Aorta (tissue), 5 donors: ENCODE data around the gene EEIG2. TPM values are rescaled to one million over a fixed set of nuclear protein-coding genes. Genes with fewer than 3 reads are reported as not detected.

ENCODE experiments used
- ATAC-seq: fragments of 200-7000 bp; cut with Tn5 transposase; one replicate; pipeline ENCODE4 v1.9.1; 2022; ENCODE audit warnings: moderate library complexity; ENCODE audit not compliant: low FRiP score
- DNase-seq, 2 donors: peaks; one replicate each; pipeline ENCODE4 v3.0.0-alpha.2; 2020
- H3K27ac ChIP-seq, 2 donors: one replicate each; pipeline ENCODE4 v1.5.1; 2013; ENCODE audit warnings: low read length in 2 of 2, mild to moderate bottlenecking in 2 of 2, moderate library complexity in 2 of 2, control low read depth in 1 of 2, inconsistent platforms in 1 of 2, low read depth in 1 of 2
- H3K27me3 ChIP-seq, 2 donors: one replicate each; pipeline ENCODE4 v1.6.1; 2013; ENCODE audit warnings: control low read depth in 1 of 2, low read length in 1 of 2, mild to moderate bottlenecking in 1 of 2, moderate library complexity in 1 of 2; ENCODE audit not compliant: insufficient read depth in 2 of 2, control insufficient read depth in 1 of 2
- H3K36me3 ChIP-seq, 2 donors: one replicate each; pipeline ENCODE4 v1.6.1; 2013; ENCODE audit warnings: control low read depth in 1 of 2, low read length in 1 of 2, mild to moderate bottlenecking in 1 of 2; ENCODE audit not compliant: insufficient read depth in 2 of 2, control insufficient read depth in 1 of 2
- H3K4me1 ChIP-seq, 2 donors: one replicate each; pipeline ENCODE4 v1.6.1; 2013; ENCODE audit warnings: low read length in 2 of 2, control low read depth in 1 of 2, mild to moderate bottlenecking in 1 of 2, moderate library complexity in 1 of 2; ENCODE audit not compliant: insufficient read depth in 2 of 2, control insufficient read depth in 1 of 2
- H3K4me3 ChIP-seq, 2 donors: one replicate each; pipeline ENCODE4 v1.5.1; 2013; ENCODE audit warnings: low read length in 2 of 2, control low read depth in 1 of 2, mild to moderate bottlenecking in 1 of 2
- H3K9me3 ChIP-seq: one replicate; pipeline ENCODE4 v1.6.1; 2013; ENCODE audit warnings: mild to moderate bottlenecking, low read length; ENCODE audit not compliant: control insufficient read depth
- WGBS, 2 donors: extraction: QIAGEN DNeasy Blood & Tissue Kit; methylation state at CpG; one replicate each; pipeline ENCODE4 v1.1.7; 2013; 5-methylcytosine and 5-hydroxymethylcytosine counted together
- intact Hi-C, 2 donors: fragments of 100-400 bp; cut with DNase I; formaldehyde crosslinking; loops; one replicate each; pipeline versions ENCODE4 v1.14.2 to v1.15.0; 2022
- polyA plus RNA-seq, 2 donors: library from polyadenylated mRNA; stranded (reverse); fragments of 200-250 nt; gene quantifications; one replicate each; pipeline ENCODE4 v1.2.3, GENCODE V29; 2013
- total RNA-seq, 2 donors: library from RNA; stranded (reverse); fragmentation: NEBNext Ultra II Directional; extraction: Animal tissue kit (Norgen Biotek cat#: 25700); gene quantifications; one replicate each; pipeline ENCODE4 v1.2.1, GENCODE V29; 2021
- donor health status: healthy with polysubstance abuse.
- donor health status: Bipolar disorder and iron deficiency.
- donor health status: DM: no; HTN: no; CAD: no.
- donor health status: DM: no; HTN: no; CAD: no.
- donor health status: DM: yes; HTN: yes; CAD: no.

EEIG2 gene
- total and polyA plus RNA-seq, 4 donors = 7.6 to 34.9 (median 12.3) TPM

DNA sequence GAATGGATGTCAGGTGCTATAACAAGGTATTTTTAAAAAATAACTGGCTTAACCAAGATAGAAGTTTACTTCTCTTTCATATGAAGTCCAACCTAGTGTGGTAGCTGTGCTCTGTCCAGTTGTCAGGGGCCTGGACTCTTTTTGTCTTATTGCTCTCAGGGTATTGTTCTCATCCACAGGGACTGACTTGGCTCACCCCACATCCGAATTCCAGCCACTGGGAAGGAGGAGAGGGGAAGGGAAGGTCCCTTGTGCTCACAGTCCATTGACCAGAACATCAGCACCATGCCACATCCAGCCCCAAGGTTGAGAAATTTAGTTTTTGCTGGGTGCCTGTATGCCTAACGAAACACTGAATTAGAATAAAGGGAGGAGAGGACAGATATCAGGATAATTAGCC, 8.7 kb downstream of the EEIG2 start:
- intact Hi-C loops = loop anchor here in 1 of 2 donors (10.0 kb wide), 1 partner anchor 46 kb away; no protein-coding TSS in a partner anchor
- no peak for DNase-seq
- no peaks in the 10 kb centered on the region for H3K27me3 ChIP-seq
- ATAC-seq = no peak
- H3K4me3 ChIP-seq = no peak overlapping the region
- no peaks in the 10 kb centered on the region for H3K4me1 ChIP-seq
- H3K27ac ChIP-seq = no peak overlapping the region
- no peaks in the 10 kb centered on the region for H3K9me3 ChIP-seq
- no peaks in the 10 kb centered on the region for H3K36me3 ChIP-seq
- 88 to 96% methylated on average over 2 of the region's 2 CpGs for WGBS, 2 donors

- DNase-seq = no peak
- H3K9me3 ChIP-seq = no peaks in the 10 kb centered on the region
- no peak overlapping the region for H3K27ac ChIP-seq
- no peak overlapping the region for H3K4me3 ChIP-seq
- no peaks in the 10 kb centered on the region for H3K27me3 ChIP-seq
- no peaks in the 10 kb centered on the region for H3K36me3 ChIP-seq
- H3K4me1 ChIP-seq = no peaks in the 10 kb centered on the region
- 95 to 98% methylated on average over 3 of the region's 3 CpGs for WGBS, 2 donors
- ATAC-seq = no peak
- intact Hi-C loops = loop anchor here in 1 of 2 donors (10.0 kb wide), 1 partner anchor 46 kb away; no protein-coding TSS in a partner anchor
These were observed 9.3 kb downstream of the EEIG2 start for GRCh38 chr1:108569097-108569728.

DNA sequence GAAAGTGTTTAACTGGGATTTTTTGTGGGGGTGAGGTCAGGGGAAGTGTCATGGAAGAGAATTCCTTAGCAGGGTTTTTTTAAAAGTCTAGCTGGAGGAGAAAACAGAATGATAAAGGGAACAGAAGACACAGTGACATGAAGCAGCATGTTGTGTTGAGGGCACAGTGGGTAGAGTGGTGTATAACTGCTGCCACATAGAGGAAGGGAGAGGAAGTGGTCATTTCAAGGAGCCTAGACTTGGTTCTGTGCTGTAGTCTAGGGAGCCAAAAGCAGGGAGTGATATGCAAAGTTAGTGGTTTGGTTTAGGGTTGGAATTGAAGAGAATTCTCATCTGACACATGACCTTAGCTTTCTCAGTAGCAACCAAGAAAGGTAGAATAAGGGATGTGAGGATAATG, 10.2 kb downstream of the EEIG2 start:
- H3K9me3 ChIP-seq = no peaks in the 10 kb centered on the region
- no peaks in the 10 kb centered on the region for H3K27me3 ChIP-seq
- no peaks in the 10 kb centered on the region for H3K36me3 ChIP-seq
- no peaks in the 10 kb centered on the region for H3K4me1 ChIP-seq
- no peak overlapping the region for H3K4me3 ChIP-seq
- intact Hi-C loops = no loop called here
- DNase-seq (no peak), ATAC-seq (peak; percentile 71)
- no peak overlapping the region for H3K27ac ChIP-seq

GRCh38 chr1:108570998-108571401, 11.1 kb downstream of the EEIG2 start:
- no peaks in the 10 kb centered on the region for H3K27me3 ChIP-seq
- ATAC-seq = no peak
- no peaks in the 10 kb centered on the region for H3K36me3 ChIP-seq
- no peaks in the 10 kb centered on the region for H3K4me1 ChIP-seq
- no peak overlapping the region for H3K27ac ChIP-seq
- 93 to 94% methylated on average over 7 of the region's 7 CpGs for WGBS, 2 donors
- no peaks in the 10 kb centered on the region for H3K9me3 ChIP-seq
- intact Hi-C loops = no loop called here
- no peak for DNase-seq
- H3K4me3 ChIP-seq = no peak overlapping the region

GRCh38 chr1:108572182-108572581, 12.3 kb downstream of the EEIG2 start:
- 90 to 97% methylated on average over 5 of the region's 5 CpGs for WGBS, 2 donors
- Histone ChIP-seq H3K4me3 (no peak overlapping the region), H3K4me1 (no peaks in the 10 kb centered on the region), H3K9me3 (no peaks in the 10 kb centered on the region), H3K27me3 (no peaks in the 10 kb centered on the region), H3K27ac (no peak overlapping the region), H3K36me3 (no peaks in the 10 kb centered on the region)
- DNase-seq = no peak
- intact Hi-C loops = no loop called here
- ATAC-seq = no peak

GRCh38 chr1:108573183-108573582, 13.3 kb downstream of the EEIG2 start:
- WGBS, 2 donors = 97% methylated on average over 2 of the region's 2 CpGs

GRCh38 chr1:108574008-108574407, 14.1 kb downstream of the EEIG2 start:
- intact Hi-C loops = no loop called here
- H3K36me3 ChIP-seq = no peaks in the 10 kb centered on the region
- DNase-seq = no peak
- no peak overlapping the region for H3K4me3 ChIP-seq
- no peaks in the 10 kb centered on the region for H3K4me1 ChIP-seq
- no peak overlapping the region for H3K27ac ChIP-seq
- H3K27me3 ChIP-seq = no peaks in the 10 kb centered on the region
- H3K9me3 ChIP-seq = no peaks in the 10 kb centered on the region
- no peak for ATAC-seq

More at GRCh38 chr1:108573183-108573582, 13.3 kb downstream of the EEIG2 start:
- Histone ChIP-seq H3K4me1 (no peaks in the 10 kb centered on the region), H3K4me3 (no peak overlapping the region), H3K27me3 (no peaks in the 10 kb centered on the region), H3K9me3 (no peaks in the 10 kb centered on the region), H3K27ac (no peak overlapping the region), H3K36me3 (no peaks in the 10 kb centered on the region)
- intact Hi-C loops = no loop called here
- ATAC-seq = no peak
- no peak for DNase-seq

GRCh38 chr1:108575375-108575774, 15.5 kb downstream of the EEIG2 start:
- H3K27me3 ChIP-seq = no peaks in the 10 kb centered on the region
- no peaks in the 10 kb centered on the region for H3K36me3 ChIP-seq
- intact Hi-C loops = no loop called here
- H3K27ac ChIP-seq = peak overlapping the region in 1 of 2 donors; percentile 82
- ATAC-seq = no peak
- H3K9me3 ChIP-seq = no peaks in the 10 kb centered on the region
- no peak for DNase-seq
- no peak overlapping the region for H3K4me3 ChIP-seq
- H3K4me1 ChIP-seq = no peaks in the 10 kb centered on the region

- no peak for ATAC-seq
- H3K27ac ChIP-seq = no peak overlapping the region
These were observed 24.0 kb downstream of the EEIG2 start for GRCh38 chr1:108583757-108584427.

More at GRCh38 chr1:108583757-108584427, 24.0 kb downstream of the EEIG2 start:
- intact Hi-C loops = no loop called here
- Histone ChIP-seq H3K4me3 (no peak overlapping the region), H3K27me3 (no peaks in the 10 kb centered on the region), H3K36me3 (no peaks in the 10 kb centered on the region), H3K9me3 (no peaks in the 10 kb centered on the region), H3K4me1 (peaks cover 0 to 6% of the 10 kb centered on the region in 2 donors)
- 66 to 78% methylated on average over 4 of the region's 4 CpGs for WGBS, 2 donors
- DNase-seq = no peak
